Measurements from ENCODE around the gene AKR1C3.

AKR1C3 gene

DNA sequence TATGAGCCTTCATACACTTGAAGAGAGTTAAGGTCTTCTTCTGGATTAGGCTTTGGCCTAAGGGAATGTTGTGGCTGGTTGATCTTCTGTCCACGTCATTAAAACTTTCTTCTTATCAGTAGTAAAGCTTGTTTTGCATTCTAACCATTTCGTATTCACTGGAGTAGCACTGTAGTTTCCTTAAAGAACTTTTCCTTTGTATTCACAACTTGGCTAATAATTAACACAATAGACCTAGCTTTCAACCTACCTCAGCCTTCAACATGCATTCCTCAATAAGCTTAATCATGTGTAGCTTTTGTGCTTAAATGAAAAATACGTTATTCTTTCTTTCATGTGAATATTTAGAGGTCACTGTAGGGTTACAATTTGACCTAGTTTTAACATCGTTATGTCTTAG lies 48.0 kb downstream of the AKR1C3 start:
- H3K4me3 ChIP-seq (ENCODE audit: low read depth, low read length), result no peak overlapping the region
- CTCF ChIA-PET, result no interaction called here
- DNase-seq (ENCODE audit: low read depth, low spot score), result no peak
- POLR2A ChIA-PET, result no interaction called here
- TF ChIP-seq, protein P1, sequence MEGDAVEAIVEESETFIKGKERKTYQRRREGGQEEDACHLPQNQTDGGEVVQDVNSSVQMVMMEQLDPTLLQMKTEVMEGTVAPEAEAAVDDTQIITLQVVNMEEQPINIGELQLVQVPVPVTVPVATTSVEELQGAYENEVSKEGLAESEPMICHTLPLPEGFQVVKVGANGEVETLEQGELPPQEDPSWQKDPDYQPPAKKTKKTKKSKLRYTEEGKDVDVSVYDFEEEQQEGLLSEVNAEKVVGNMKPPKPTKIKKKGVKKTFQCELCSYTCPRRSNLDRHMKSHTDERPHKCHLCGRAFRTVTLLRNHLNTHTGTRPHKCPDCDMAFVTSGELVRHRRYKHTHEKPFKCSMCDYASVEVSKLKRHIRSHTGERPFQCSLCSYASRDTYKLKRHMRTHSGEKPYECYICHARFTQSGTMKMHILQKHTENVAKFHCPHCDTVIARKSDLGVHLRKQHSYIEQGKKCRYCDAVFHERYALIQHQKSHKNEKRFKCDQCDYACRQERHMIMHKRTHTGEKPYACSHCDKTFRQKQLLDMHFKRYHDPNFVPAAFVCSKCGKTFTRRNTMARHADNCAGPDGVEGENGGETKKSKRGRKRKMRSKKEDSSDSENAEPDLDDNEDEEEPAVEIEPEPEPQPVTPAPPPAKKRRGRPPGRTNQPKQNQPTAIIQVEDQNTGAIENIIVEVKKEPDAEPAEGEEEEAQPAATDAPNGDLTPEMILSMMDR (IDR thresholded peaks at IDR 0.05; ENCODE audit: insufficient read depth, low read length, missing control alignments), result no peak

DNA sequence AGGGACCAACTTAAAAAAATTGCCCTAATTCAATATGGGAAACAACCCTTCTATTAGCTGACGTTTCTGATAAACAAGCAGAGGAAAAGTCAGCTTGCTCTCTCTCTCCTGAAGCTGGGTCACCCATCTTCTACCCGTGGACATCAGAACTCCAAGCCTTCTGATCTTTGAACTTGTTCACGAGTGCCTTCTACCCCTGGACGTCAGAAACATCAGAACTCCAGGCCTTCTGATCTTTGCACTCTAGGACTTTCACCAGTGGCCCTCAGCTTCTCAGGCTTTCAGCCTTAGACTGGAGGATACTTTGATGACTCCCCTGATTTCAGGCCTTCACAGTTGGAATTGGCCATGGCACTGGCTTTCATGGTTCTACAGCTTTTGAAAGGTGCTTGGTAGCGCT lies 48.9 kb downstream of the AKR1C3 start:
- no peak for DNase-seq (ENCODE audit: low read depth, low spot score)
- no peak overlapping the region for H3K4me3 ChIP-seq (ENCODE audit: low read depth, low read length)
- TF ChIP-seq, protein P1 (IDR thresholded peaks at IDR 0.05; ENCODE audit: insufficient read depth, low read length, missing control alignments), result no peak
- ChIA-PET POLR2A (no interaction called here), CTCF (no interaction called here)

DNA sequence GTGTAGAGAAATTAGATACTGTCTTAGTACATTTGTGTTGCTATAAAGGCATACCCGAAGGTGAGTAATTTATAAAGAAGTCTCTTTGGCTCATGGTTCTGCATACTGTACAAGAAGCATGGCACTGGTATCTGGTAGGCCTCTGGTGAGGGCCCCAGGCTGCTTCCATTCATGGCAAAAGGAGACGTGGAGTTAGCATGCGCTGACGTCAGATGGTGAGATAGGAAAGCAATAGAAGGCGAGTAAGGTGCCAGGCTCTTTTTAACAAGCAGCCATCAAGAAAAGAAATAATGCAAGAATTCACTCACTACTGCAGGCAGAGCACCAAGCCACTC lies 52.7 kb downstream of the AKR1C3 start:
- H3K4me3 ChIP-seq (ENCODE audit: low read depth, low read length), result no peak overlapping the region
- TF ChIP-seq, protein P1 (IDR thresholded peaks at IDR 0.05; ENCODE audit: insufficient read depth, low read length, missing control alignments), result no peak
- POLR2A ChIA-PET, result no interaction called here
- no peak for DNase-seq (ENCODE audit: low read depth, low spot score)
- CTCF ChIA-PET, result no interaction called here

DNA sequence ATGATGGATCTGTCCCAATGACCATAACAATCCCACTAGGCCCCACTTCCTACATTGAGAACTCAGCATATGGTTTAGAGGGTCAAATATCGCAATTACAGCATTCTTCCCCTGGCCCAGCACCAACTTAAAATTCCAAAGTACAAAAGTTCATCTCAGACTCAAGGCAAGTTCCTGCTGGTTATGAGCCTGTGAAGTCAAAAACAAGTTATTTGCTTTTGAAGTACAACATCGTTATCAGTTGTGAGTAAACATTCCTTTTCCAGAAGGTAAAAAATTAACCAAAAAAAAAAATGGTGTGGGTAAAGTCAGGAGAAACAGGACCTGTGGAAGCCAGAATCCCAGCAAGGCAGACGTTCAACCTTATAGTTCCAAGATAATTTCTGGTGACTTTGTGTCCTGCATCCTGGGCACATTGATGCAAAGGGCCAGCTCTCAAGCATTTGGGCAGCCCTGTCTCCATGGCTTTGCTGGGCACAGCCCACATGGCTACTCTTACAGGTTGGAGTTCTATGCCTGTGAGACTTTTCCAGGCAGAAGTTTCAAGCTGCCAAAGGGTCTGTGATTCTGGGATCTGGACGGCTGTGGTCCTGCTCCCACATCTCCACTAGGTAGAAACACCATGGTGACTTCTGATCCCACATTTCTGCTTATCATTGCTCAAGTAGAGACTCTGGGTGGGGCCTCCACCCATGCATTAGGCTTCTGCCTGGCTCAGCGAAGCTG lies 53.2 kb downstream of the AKR1C3 start:
- ChIA-PET POLR2A (no interaction called here), CTCF (no interaction called here)
- no peak for DNase-seq (ENCODE audit: low read depth, low spot score)
- no peak overlapping the region for H3K4me3 ChIP-seq (ENCODE audit: low read depth, low read length)
- TF ChIP-seq, protein P1 (IDR thresholded peaks at IDR 0.05; ENCODE audit: insufficient read depth, low read length, missing control alignments), result no peak

DNA sequence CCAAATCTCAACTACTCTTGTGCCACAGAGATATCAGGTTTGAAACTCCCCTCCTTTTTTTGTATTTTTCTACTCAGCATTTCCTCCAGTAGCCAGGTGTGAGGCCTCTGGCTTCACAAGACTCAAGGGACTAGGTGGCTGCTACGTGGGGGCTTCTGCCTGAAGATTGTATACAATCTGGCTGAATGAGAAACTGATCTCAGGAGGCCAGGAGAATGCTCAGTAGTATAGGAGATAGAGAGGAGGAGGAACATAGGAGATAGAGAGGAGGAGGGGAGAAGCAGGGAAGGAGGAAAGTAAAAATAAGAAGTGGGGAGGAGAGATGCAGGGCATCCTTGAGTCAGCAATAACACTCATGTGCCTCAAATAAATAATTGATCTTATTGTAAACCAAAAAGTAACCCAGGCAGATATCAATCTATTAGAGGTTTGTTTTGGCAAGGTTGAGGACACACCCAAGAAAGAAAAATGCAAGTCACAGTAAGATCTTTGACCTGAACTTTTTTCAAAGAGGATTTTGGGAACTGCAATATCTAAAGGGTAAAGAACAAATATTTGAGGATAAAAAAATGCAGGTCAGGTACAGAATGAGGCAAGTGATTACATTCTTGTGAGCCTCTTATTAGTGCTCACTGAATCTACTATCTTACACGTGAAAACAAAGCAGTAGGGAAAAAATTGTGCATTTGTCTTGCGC lies 53.9 kb downstream of the AKR1C3 start:
- CTCF ChIA-PET, result no interaction called here
- POLR2A ChIA-PET, result no interaction called here
- no peak for DNase-seq (ENCODE audit: low read depth, low spot score)
- H3K4me3 ChIP-seq (ENCODE audit: low read depth, low read length), result no peak overlapping the region
- TF ChIP-seq, protein P1 (IDR thresholded peaks at IDR 0.05; ENCODE audit: insufficient read depth, low read length, missing control alignments), result no peak

DNA sequence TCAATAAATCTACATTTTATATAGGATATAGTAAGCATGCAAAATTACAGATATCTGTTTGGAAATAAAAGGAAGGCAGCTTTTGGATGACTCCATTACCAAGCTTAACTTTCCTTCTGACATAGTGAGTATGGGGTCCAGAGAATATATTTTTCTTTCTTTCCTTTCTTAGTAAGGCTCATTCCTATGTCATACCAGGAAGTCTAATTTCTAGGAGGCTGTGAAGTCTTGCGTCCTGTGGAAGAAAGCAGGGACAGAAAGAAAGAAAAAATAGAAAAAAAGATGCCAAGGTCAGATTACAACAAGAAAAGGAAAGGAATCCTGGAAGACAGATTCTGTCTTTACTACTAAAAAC lies 54.4 kb downstream of the AKR1C3 start:
- ChIA-PET POLR2A (no interaction called here), CTCF (no interaction called here)
- TF ChIP-seq, protein P1 (IDR thresholded peaks at IDR 0.05; ENCODE audit: insufficient read depth, low read length, missing control alignments), result no peak
- DNase-seq (ENCODE audit: low read depth, low spot score), result no peak
- H3K4me3 ChIP-seq (ENCODE audit: low read depth, low read length), result no peak overlapping the region
